Mesenchymal stem cell (in vitro differentiated cells and primary cell): ENCODE results near the gene TES.

ENCODE experiments used
- DNase-seq: peaks from one replicate; pipeline ENCODE4 v3.0.0-alpha.2; 2013
- H2AFZ ChIP-seq: one replicate; pipeline ENCODE4 v1.6.1; 2013; ENCODE audit warnings: low read depth, mild to moderate bottlenecking, control low read depth, inconsistent platforms, low read length, moderate library complexity
- H2AK5ac ChIP-seq: 2 replicates; pipeline ENCODE4 v1.6.1; 2013; ENCODE audit warnings: low read length, moderate library complexity, mild to moderate bottlenecking, inconsistent platforms; ENCODE audit not compliant: severe bottlenecking
- H2BK120ac ChIP-seq: one replicate; pipeline ENCODE4 v1.6.1; 2013; ENCODE audit warnings: low read depth, mild to moderate bottlenecking, inconsistent platforms, low read length, moderate library complexity
- H2BK12ac ChIP-seq, 2 experiments: one replicate each; pipeline ENCODE4 v1.6.1; 2013; ENCODE audit warnings: inconsistent platforms in 2 of 2, low read length in 2 of 2, mild to moderate bottlenecking in 2 of 2, moderate library complexity in 2 of 2, control low read depth in 1 of 2
- H2BK15ac ChIP-seq: one replicate; pipeline ENCODE4 v1.6.1; 2013; ENCODE audit warnings: mild to moderate bottlenecking, low read depth, inconsistent platforms; ENCODE audit not compliant: poor library complexity, severe bottlenecking
- H2BK5ac ChIP-seq: 2 replicates; pipeline ENCODE4 v1.6.1; 2013; ENCODE audit warnings: low read depth, mild to moderate bottlenecking, low read length, control low read depth, inconsistent platforms; ENCODE audit not compliant: poor library complexity, severe bottlenecking
- H3K14ac ChIP-seq, 2 experiments: one replicate each; pipeline ENCODE4 v1.6.1; 2013; ENCODE audit warnings: inconsistent platforms in 2 of 2, low read length in 2 of 2, control low read depth in 1 of 2, mild to moderate bottlenecking in 1 of 2, moderate library complexity in 1 of 2
- H3K18ac ChIP-seq, 2 experiments: one replicate each; pipeline ENCODE4 v1.6.1; 2013; ENCODE audit warnings: inconsistent platforms in 2 of 2, low read length in 2 of 2, control low read depth in 1 of 2, low read depth in 1 of 2, mild to moderate bottlenecking in 1 of 2
- H3K23ac ChIP-seq, 2 experiments: one replicate each; pipeline ENCODE4 v1.6.1; 2013; ENCODE audit warnings: inconsistent platforms in 2 of 2, low read length in 2 of 2, mild to moderate bottlenecking in 2 of 2, moderate library complexity in 2 of 2, control low read depth in 1 of 2
- H3K27ac ChIP-seq: 2 replicates; pipeline ENCODE4 v1.5.1; 2013; ENCODE audit warnings: mild to moderate bottlenecking, moderate library complexity, low read length, control low read depth, inconsistent platforms; ENCODE audit not compliant: poor library complexity, severe bottlenecking
- H3K27me3 ChIP-seq, 2 experiments: 2 replicates each; pipeline versions ENCODE4 v1.6.1 to v1.7.0; 2013; ENCODE audit warnings: low read length in 2 of 2, mild to moderate bottlenecking in 2 of 2, moderate library complexity in 2 of 2, control low read depth in 1 of 2, inconsistent platforms in 1 of 2; ENCODE audit not compliant: control insufficient read depth in 1 of 2, insufficient read depth in 1 of 2
- H3K36me3 ChIP-seq, 2 experiments: 2 replicates each; pipeline versions ENCODE4 v1.6.1 to v1.7.0; 2013; ENCODE audit warnings: low read length in 2 of 2, control low read depth in 1 of 2, inconsistent platforms in 1 of 2, low read depth in 1 of 2, mild to moderate bottlenecking in 1 of 2; ENCODE audit not compliant: insufficient read depth in 2 of 2, control insufficient read depth in 1 of 2
- H3K4ac ChIP-seq, 2 experiments: one replicate each; pipeline ENCODE4 v1.6.1; 2013; ENCODE audit warnings: inconsistent platforms in 2 of 2, low read length in 2 of 2, mild to moderate bottlenecking in 2 of 2, moderate library complexity in 2 of 2, control low read depth in 1 of 2, low read depth in 1 of 2
- H3K4me1 ChIP-seq: 2 replicates; pipeline ENCODE4 v1.6.1; 2013; ENCODE audit warnings: low read depth, low read length, control low read depth; ENCODE audit not compliant: control insufficient read depth, insufficient read depth
- H3K4me2 ChIP-seq: 2 replicates; pipeline ENCODE4 v1.6.1; 2013; ENCODE audit warnings: low read length, mild to moderate bottlenecking, inconsistent platforms; ENCODE audit not compliant: poor library complexity, severe bottlenecking
- H3K4me3 ChIP-seq, 2 experiments: 2 replicates each; pipeline versions ENCODE4 v1.5.1 to v1.7.0; 2013; ENCODE audit warnings: low read length in 2 of 2, mild to moderate bottlenecking in 2 of 2, control low read depth in 1 of 2, low read depth in 1 of 2; ENCODE audit not compliant: insufficient read depth in 1 of 2
- H3K79me1 ChIP-seq: replicated peaks from 2 replicates; pipeline ENCODE4 v1.6.1; 2013; ENCODE audit warnings: mild to moderate bottlenecking, control low read depth, low read length, inconsistent platforms; ENCODE audit not compliant: poor library complexity, severe bottlenecking
- H3K9ac ChIP-seq: 2 replicates; pipeline ENCODE4 v1.7.0; 2013; ENCODE audit warnings: mild to moderate bottlenecking, low read length, moderate library complexity
- H3K9me3 ChIP-seq: 2 replicates; pipeline ENCODE4 v1.7.0; 2013; ENCODE audit warnings: mild to moderate bottlenecking, low read length; ENCODE audit not compliant: control insufficient read depth
- H4K8ac ChIP-seq: one replicate; pipeline ENCODE4 v1.6.1; 2013; ENCODE audit warnings: inconsistent platforms, mild to moderate bottlenecking, low read length, moderate library complexity
- H4K91ac ChIP-seq: one replicate; pipeline ENCODE4 v1.6.1; 2013; ENCODE audit warnings: mild to moderate bottlenecking, low read length, inconsistent platforms
- WGBS: methylation state at CpG from one replicate; pipeline ENCODE4 v1.1.7; 2013; ENCODE audit warnings: mixed read lengths; 5-methylcytosine and 5-hydroxymethylcytosine counted together

The TES gene

GRCh38 chr7:116187400-116187799, 22.9 kb upstream of the TES start:
- no peak overlapping the region for H2BK12ac ChIP-seq
- H3K27me3 ChIP-seq = no peaks in the 10 kb centered on the region
- no peaks in the 10 kb centered on the region for H3K79me1 ChIP-seq
- no peak overlapping the region for H4K8ac ChIP-seq
- H2BK120ac ChIP-seq = no peak overlapping the region
- H3K18ac ChIP-seq = no peak overlapping the region
- no peak overlapping the region for H2BK15ac ChIP-seq
- no peak overlapping the region for H3K4me2 ChIP-seq
- H3K4ac ChIP-seq = no peak overlapping the region
- H3K14ac ChIP-seq = no peak overlapping the region
- H3K23ac ChIP-seq = no peak overlapping the region
- H3K4me3 ChIP-seq = no peak overlapping the region
- DNase-seq = no peak
- no peak overlapping the region for H3K27ac ChIP-seq
- H4K91ac ChIP-seq = no peak overlapping the region
- peaks cover 21% of the 10 kb centered on the region for H3K9me3 ChIP-seq
- no peak overlapping the region for H2AFZ ChIP-seq
- H2AK5ac ChIP-seq = no peak overlapping the region
- no peak overlapping the region for H3K9ac ChIP-seq
- no CpG with 5 or more reads among the region's 1 CpG for WGBS
- peaks cover 0 to 3% of the 10 kb centered on the region in 2 experiments for H3K36me3 ChIP-seq
- no peaks in the 10 kb centered on the region for H3K4me1 ChIP-seq
- no peak overlapping the region for H2BK5ac ChIP-seq

- Histone ChIP-seq H3K4ac (no peak overlapping the region), H3K36me3 (no peaks in the 10 kb centered on the region), H3K4me3 (no peak overlapping the region), H2AFZ (no peak overlapping the region), H4K91ac (no peak overlapping the region), H2BK15ac (no peak overlapping the region), H3K27ac (peak overlapping the region; percentile 61), H3K4me1 (no peaks in the 10 kb centered on the region), H3K9me3 (no peaks in the 10 kb centered on the region), H3K14ac (no peak overlapping the region), H2AK5ac (no peak overlapping the region), H3K9ac (no peak overlapping the region), H3K23ac (no peak overlapping the region), H3K27me3 (no peaks in the 10 kb centered on the region), H3K79me1 (no peaks in the 10 kb centered on the region), H2BK5ac (no peak overlapping the region), H2BK12ac (no peak overlapping the region), H3K18ac (no peak overlapping the region), H4K8ac (no peak overlapping the region), H2BK120ac (no peak overlapping the region), H3K4me2 (no peak overlapping the region)
- WGBS = 87% methylated on average over 4 of the region's 5 CpGs
- no peak for DNase-seq
These were observed 16.8 kb upstream of the TES start for GRCh38 chr7:116193329-116194087.

DNA sequence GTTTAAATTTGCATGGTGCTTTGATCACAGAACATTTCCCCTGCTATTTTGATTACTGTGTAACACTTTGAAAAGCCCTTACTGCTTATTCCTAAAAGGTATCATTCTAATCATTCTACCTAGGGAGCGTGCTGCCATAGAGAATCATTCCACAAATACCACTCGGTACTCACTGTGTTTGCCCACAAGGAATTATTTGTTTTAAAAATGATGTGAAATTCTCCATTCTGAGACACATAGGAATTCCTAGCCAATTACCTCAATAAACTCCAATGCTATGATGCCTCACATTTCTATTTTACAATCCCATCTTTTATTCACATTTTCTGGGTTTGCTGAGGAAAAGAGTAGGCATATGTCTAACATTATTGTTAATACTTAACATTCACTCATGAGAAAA, 16.2 kb upstream of the TES start:
- Histone ChIP-seq H4K8ac (no peak overlapping the region), H3K4me3 (no peak overlapping the region), H3K9me3 (no peaks in the 10 kb centered on the region), H4K91ac (no peak overlapping the region), H2BK15ac (no peak overlapping the region), H3K79me1 (no peaks in the 10 kb centered on the region), H3K14ac (no peak overlapping the region), H3K4ac (no peak overlapping the region), H2BK5ac (no peak overlapping the region), H3K4me2 (no peak overlapping the region), H3K18ac (no peak overlapping the region), H3K4me1 (no peaks in the 10 kb centered on the region), H3K9ac (no peak overlapping the region), H3K23ac (no peak overlapping the region), H3K27ac (no peak overlapping the region), H2AFZ (no peak overlapping the region), H3K27me3 (no peaks in the 10 kb centered on the region), H3K36me3 (no peaks in the 10 kb centered on the region), H2BK120ac (no peak overlapping the region), H2AK5ac (no peak overlapping the region), H2BK12ac (no peak overlapping the region)
- no CpG with 5 or more reads among the region's 2 CpGs for WGBS
- no peak for DNase-seq

DNA sequence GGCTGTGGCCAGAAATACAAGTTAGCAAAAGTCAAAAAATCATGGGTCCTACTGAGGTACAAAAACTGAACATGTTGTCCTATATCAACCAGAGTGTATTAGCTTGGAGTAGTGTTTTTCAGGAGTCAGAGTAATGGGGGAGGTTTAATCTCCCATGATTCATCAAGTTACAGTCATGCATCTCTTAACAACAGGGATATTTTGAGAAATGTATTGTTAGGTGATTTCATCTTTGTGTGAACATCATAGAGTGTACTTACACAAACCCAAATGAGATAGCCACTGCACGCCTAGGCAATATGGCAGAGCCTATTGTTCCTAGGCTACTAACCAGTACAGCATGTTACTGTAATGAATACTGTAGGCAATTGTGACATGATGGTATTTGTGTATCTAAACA, 14.9 kb upstream of the TES start:
- Histone ChIP-seq H3K36me3 (no peaks in the 10 kb centered on the region), H3K23ac (no peak overlapping the region), H3K4ac (no peak overlapping the region), H3K4me2 (no peak overlapping the region), H2AFZ (no peak overlapping the region), H4K8ac (no peak overlapping the region), H2BK5ac (no peak overlapping the region), H3K27me3 (no peaks in the 10 kb centered on the region), H3K27ac (no peak overlapping the region), H2BK15ac (no peak overlapping the region), H3K9me3 (no peaks in the 10 kb centered on the region), H3K4me1 (no peaks in the 10 kb centered on the region), H2AK5ac (no peak overlapping the region), H3K9ac (peak overlapping the region; percentile 3), H3K4me3 (no peak overlapping the region), H2BK12ac (no peak overlapping the region), H3K18ac (no peak overlapping the region), H3K14ac (no peak overlapping the region), H2BK120ac (no peak overlapping the region), H4K91ac (no peak overlapping the region), H3K79me1 (no peaks in the 10 kb centered on the region)
- WGBS = no CpG with 5 or more reads among the region's 1 CpG
- DNase-seq = no peak
